Gastroesophageal sphincter (tissue), 4 donors: Measurements from ENCODE around the gene HOXB6. TPM values are rescaled to one million over a fixed set of nuclear protein-coding genes. Genes with fewer than 3 reads are reported as not detected.
A peak's percentile ranks its signal among the peaks of the same experiment; 100 is the strongest.

ENCODE experiments used
- ATAC-seq: fragments of 150-250 bp; one replicate; pipeline ENCODE4 v1.9.1; 2016; ENCODE audit warnings: mild to moderate bottlenecking, moderate library complexity
- H3K27ac ChIP-seq, 4 donors: fragments of 200-600 bp; sonication (generic) in 3 of 4; 1 replicate in 3 of 4; 2 replicates in 1 of 4; pipeline ENCODE4 v1.5.1; 2016 to 2019
- H3K27me3 ChIP-seq: fragments of 200-600 bp; sonication (generic); one replicate; pipeline ENCODE4 v1.5.1; 2019
- H3K36me3 ChIP-seq, 2 donors: fragments of 200-600 bp; sonication (generic); one replicate each; pipeline ENCODE4 v1.5.1; 2019; ENCODE audit warnings: control low read depth in 1 of 2
- H3K4me1 ChIP-seq, 3 donors: fragments of 200-600 bp; sonication (generic); 1 replicate in 2 of 3; 2 replicates in 1 of 3; pipeline ENCODE4 v1.5.1; 2016 to 2019; ENCODE audit warnings: control low read depth in 2 of 3
- H3K4me3 ChIP-seq, 2 donors: fragments of 200-600 bp; sonication (generic); one replicate each; pipeline ENCODE4 v1.5.1; 2019; ENCODE audit warnings: mild to moderate bottlenecking in 1 of 2, moderate library complexity in 1 of 2
- H3K9me3 ChIP-seq, 3 donors: fragments of 200-600 bp; sonication (generic); one replicate each; pipeline ENCODE4 v1.5.1; 2017 to 2019; ENCODE audit warnings: control low read depth in 2 of 3
- CTCF ChIP-seq, 4 experiments: fragments of 200-600 bp in 2 of 4; fragments of 450-650 bp in 2 of 4; sonication (generic) in 1 of 4; IDR thresholded peaks; one replicate each; pipeline ENCODE4 v1.5.1; 2017 to 2019; ENCODE audit warnings: antibody characterized with exemption in 4 of 4, mild to moderate bottlenecking in 2 of 4, moderate library complexity in 2 of 4
- EP300 ChIP-seq: sonication (generic); formaldehyde crosslinking; IDR thresholded peaks from one replicate; pipeline ENCODE4 v1.6.1; 2017; ENCODE audit warnings: antibody characterized with exemption, mild to moderate bottlenecking
- POLR2A ChIP-seq, 2 donors: fragments of 450-650 bp; IDR thresholded peaks; one replicate each; pipeline ENCODE4 v1.6.1; 2017; ENCODE audit warnings: antibody characterized with exemption in 2 of 2, mild to moderate bottlenecking in 2 of 2, moderate library complexity in 1 of 2
- POLR2AphosphoS5 ChIP-seq: sonication (generic); formaldehyde crosslinking; IDR thresholded peaks from one replicate; pipeline ENCODE4 v1.6.1; 2017; ENCODE audit warnings: antibody characterized with exemption
- WGBS, 2 donors: methylation state at CpG; one replicate each; pipeline ENCODE4 v1.1.5; 2018; ENCODE audit warnings: low coverage in 1 of 2; 5-methylcytosine and 5-hydroxymethylcytosine counted together
- total RNA-seq, 4 donors: library from RNA; depleted of rRNA; stranded (reverse); fragments of >200 nt; gene quantifications; one replicate each; pipeline ENCODE4 v1.1.0, GENCODE V29; 2016

The HOXB6 gene
- total RNA-seq, 4 donors from 2014 or later, result 4.9 to 40.1 (median 5.1) TPM

GRCh38 chr17:48639982-48640857 is 35.4 kb upstream of the HOXB6 start:
- peaks cover 100% of the 10 kb centered on the region for H3K27me3 ChIP-seq
- WGBS, 2 donors, result 58 to 79% methylated on average over 3 to 4 of the region's 6 CpGs
- no peak for TF ChIP-seq CTCF (IDR thresholded peaks at IDR 0.05)
- TF ChIP-seq POLR2AphosphoS5, result no peak
- no peak for TF ChIP-seq POLR2A (IDR thresholded peaks at IDR 0.05)
- no peak for TF ChIP-seq EP300
- no peaks in the 10 kb centered on the region for H3K9me3 ChIP-seq
- H3K27ac ChIP-seq, result no peak overlapping the region
- ATAC-seq, result no peak
- peaks cover 0 to 18% (median 0%) of the 10 kb centered on the region in 3 donors for H3K4me1 ChIP-seq
- H3K4me3 ChIP-seq, result no peak overlapping the region
- H3K36me3 ChIP-seq, result no peaks in the 10 kb centered on the region

- TF ChIP-seq POLR2AphosphoS5, result no peak
- TF ChIP-seq EP300, result no peak
- TF ChIP-seq CTCF (IDR thresholded peaks at IDR 0.05), result no peak
- TF ChIP-seq POLR2A (IDR thresholded peaks at IDR 0.05), result no peak
- H3K4me3 ChIP-seq, result no peak overlapping the region
- 10 to 17% methylated on average over 2 of the region's 5 CpGs for WGBS, 2 donors
- H3K36me3 ChIP-seq, result no peaks in the 10 kb centered on the region
- H3K4me1 ChIP-seq, result peaks cover 0 to 20% (median 0%) of the 10 kb centered on the region in 3 donors
- no peak for ATAC-seq
- peaks cover 100% of the 10 kb centered on the region for H3K27me3 ChIP-seq
- no peaks in the 10 kb centered on the region for H3K9me3 ChIP-seq
- H3K27ac ChIP-seq, result no peak overlapping the region
These were observed 34.4 kb upstream of the HOXB6 start for GRCh38 chr17:48639136-48639535.

- no peaks in the 10 kb centered on the region for H3K36me3 ChIP-seq
- TF ChIP-seq CTCF (IDR thresholded peaks at IDR 0.05), result no peak
- no peak for TF ChIP-seq EP300
- TF ChIP-seq POLR2A (IDR thresholded peaks at IDR 0.05), result no peak
- peaks cover 0 to 4% (median 0%) of the 10 kb centered on the region in 3 donors for H3K9me3 ChIP-seq
- H3K4me3 ChIP-seq, result no peak overlapping the region
- H3K4me1 ChIP-seq, result peaks cover 0 to 28% (median 0%) of the 10 kb centered on the region in 3 donors
- H3K27me3 ChIP-seq, result peaks cover 100% of the 10 kb centered on the region
- 19 to 22% methylated on average over 15 of the region's 18 CpGs for WGBS, 2 donors
- no peak for ATAC-seq
- H3K27ac ChIP-seq, result no peak overlapping the region
These were observed 32.8 kb upstream of the HOXB6 start for GRCh38 chr17:48637323-48638260.

- Histone ChIP-seq H3K4me3 (no peak overlapping the region), H3K36me3 (no peaks in the 10 kb centered on the region), H3K27me3 (peaks cover 100% of the 10 kb centered on the region), H3K4me1 (peaks cover 0 to 20% (median 0%) of the 10 kb centered on the region in 3 donors), H3K27ac (no peak overlapping the region), H3K9me3 (peaks cover 0 to 4% (median 0%) of the 10 kb centered on the region in 3 donors)
- peak; percentile 62 for ATAC-seq
- 17 to 26% methylated on average over 4 to 5 of the region's 39 CpGs for WGBS, 2 donors
- no peak for TF ChIP-seq POLR2A (IDR thresholded peaks at IDR 0.05)
- no peak for TF ChIP-seq EP300
- no peak for TF ChIP-seq POLR2AphosphoS5
- TF ChIP-seq CTCF (IDR thresholded peaks at IDR 0.05), result peak in 2 of 4 experiments; percentile 27 to 43
These were observed 31.6 kb upstream of the HOXB6 start for GRCh38 chr17:48636177-48637018.
